NCI-H1436 (cell line): Measurements from ENCODE around the gene FGR.
"Not testable (repeated sequence)": the region's sequence is repeated elsewhere in the genome, so short reads cannot be mapped to it uniquely, and the experiment has no call there.

Experiments
- DNase-seq: peaks from one replicate; lab custom pipeline; 2025; lab: John Stamatoyannopoulos, UW

The FGR gene

DNA sequence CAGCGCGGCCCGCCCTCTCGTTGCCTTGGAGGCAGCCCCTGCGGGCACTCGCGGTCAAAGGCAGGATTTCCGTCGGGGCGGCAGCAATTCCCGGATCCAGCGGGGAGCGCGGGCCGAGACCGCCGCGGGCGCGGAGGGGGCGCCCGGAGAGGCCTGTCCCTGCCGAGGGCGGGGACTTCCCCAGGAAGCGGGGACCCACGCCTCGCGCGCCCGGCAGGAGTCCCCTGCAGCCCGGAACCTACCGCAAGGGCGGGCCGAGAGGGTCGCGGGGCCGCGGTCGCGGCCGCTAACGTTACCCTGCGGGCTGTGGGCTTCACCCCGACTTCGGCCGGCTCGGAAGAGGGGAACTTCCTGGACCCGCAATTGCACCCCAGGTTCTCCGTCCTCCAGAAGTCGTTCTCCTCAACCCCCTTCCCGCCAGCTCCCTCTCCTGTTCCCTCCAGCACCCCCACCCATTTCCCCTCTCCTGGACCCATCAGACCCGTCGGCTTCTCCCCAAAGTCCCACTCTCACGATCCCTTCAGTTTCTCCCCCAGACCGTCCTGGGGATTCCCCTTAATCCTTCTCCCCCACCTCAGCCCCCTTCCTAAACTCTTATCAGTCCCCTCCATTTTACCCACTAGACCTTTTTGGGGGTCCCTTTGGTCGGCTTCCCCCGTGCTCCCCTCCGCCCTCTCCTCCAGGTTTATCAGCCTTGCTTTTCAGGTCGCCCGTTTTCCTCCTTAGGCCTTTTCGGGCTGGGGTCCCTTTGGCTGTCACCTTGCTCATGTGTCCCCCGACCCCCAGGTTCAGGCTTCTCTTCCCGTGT is 604 bp downstream of the FGR start:
- DNase-seq, result no peak

DNA sequence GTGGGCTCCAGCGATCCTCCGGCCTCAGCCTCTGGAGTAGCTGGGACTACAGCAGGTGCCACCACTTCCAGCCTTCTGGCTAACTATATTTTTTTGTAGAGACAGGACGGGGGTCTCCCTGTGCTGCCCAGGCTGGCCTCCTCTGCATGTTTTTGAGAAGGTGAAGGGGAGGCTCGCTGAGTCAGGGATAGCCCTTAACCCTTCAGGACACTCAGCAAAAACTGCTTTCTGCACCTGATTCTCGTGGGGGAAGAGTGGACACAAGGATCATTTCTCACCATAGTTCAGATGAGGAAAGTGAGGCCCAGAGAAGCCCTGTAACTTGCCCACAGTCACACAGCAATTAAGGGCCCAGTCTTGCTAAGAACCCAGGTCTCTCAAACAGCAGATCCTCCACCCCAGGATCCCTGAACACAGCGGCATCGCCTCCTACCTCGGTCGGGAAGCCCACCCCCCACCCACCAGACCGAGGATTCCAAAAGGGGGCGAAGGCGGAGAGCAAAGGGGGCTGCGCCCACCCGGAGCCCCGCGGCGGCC is 1.3 kb downstream of the FGR start:
- DNase-seq, result no peak

DNA sequence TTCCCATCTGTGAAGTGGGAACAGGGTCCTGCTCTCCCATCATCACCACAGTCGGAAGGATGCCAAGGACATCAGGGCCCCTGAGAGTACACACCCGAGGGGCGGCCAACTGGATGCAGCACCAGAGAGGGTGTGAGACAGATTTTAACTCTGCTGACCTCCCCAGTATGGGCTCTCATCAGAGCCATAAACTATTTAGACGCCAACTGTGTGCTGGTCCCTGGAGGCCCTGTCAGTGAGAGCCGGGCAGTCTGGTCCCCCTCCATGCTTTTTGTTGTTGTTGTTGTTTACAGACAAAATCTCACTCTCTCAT is 1.7 kb downstream of the FGR start:
- DNase-seq, result no peak

DNA sequence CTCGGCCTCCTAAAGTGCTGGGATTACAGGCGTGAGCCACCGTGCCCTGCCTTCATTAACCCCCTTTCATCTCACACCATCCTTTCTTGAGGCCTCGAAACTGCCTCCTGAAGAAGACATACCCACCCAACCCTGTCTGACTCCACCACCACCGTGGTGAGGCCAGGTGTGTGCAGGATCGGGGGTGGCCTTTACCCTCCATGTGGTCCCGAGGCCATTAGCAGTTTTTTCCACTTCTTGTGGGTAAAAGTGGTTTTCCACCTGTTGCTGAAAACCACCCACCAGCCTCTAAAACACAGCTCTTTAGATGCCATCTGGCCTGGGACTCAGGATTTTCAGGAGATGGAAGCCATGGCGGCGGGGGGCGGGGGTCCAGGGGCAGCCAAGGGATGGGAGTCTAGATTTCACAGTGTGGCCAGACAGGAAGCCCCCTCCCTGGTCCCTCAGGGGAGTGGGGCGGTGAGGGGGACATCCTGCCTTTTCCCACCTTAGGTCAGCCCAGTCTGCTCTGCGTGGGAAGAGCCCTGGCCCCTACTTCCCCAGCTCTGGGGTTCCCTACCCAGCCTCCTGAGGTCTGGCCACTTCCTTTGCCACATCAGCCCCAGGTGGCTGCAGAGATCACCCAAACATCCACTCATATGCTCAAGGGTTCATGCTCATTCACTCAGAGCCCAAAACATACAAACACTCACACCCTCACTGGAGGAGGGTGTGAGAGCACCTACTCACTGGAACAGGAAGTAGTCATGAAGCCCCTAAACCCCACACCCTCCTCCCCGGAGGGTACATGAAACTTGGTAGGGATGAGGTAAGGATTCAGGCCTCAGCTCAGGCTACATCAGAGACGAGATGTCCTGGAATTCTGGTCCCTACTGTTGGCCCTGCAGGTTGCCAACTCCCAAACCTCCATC is 2.3 kb downstream of the FGR start:
- DNase-seq, result no peak

DNA sequence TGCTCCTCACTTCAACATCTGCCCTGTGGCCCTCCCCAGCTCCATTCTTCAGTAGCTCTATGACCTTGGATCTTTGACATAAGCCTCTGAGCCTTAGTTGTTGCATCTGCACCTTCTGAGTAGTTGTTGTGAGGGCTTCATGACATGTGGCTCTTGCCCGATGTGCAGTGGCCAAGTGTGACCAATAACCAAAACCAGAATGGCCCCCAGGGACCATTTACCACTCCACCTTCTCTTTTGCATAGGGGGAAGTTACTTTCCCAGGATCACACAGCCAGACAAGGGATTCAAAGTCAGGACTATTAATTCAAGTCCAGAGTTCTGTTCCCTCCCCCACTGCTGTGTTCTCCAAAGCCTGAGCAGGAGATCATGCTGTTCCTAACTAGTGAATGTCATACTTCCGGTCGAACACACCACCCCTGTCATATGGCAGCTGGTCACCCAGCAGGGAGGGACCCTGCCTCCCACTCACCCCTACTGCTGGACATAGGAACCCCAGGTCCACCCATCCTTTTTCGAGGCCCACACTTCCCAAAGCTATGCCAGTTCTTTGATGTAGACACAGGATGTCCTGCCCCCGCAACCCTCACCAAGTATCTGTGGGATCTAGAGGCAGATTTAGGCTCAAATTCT is 4.0 kb downstream of the FGR start:
- DNase-seq, result no peak

DNA sequence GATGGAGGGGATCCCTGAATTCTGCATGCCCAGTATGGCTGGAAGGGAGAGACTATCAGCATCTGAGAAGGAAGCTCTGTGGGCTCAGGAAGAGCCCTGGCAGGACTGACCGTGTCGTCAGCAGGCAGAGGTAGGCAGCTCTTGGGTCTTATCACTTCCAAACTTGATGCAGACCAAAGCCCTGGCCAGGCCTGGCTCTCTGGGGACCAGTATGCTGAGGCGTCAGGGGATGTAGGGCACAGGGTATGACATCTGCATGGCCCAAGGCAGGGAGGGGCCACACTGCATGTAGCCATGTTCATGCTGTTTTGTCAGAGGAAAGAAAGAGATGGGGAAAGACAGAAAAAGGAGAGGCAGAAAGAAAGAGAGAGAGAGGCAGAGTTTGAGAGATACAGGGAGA is 6.3 kb downstream of the FGR start:
- DNase-seq, result no peak

DNA sequence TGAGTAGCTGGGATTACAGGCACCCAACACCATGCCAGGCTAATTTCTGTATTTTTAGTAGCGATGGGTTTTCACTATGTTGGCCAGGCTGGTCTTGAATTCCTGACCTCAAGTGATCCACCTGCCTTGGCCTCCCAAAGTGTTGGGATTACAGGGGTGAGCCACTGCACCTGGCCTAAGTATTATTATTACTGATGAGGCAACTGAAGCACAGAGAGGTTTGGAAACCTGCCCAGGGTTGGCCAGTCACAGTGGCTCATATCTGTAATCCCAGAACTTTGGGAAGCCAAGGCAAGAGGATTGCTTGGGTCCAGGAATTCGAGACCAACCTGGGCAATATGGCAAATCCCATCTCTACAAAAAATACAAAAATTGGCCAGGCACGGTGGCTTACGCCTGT is 7.3 kb downstream of the FGR start:
- not testable (repeated sequence) for DNase-seq

DNA sequence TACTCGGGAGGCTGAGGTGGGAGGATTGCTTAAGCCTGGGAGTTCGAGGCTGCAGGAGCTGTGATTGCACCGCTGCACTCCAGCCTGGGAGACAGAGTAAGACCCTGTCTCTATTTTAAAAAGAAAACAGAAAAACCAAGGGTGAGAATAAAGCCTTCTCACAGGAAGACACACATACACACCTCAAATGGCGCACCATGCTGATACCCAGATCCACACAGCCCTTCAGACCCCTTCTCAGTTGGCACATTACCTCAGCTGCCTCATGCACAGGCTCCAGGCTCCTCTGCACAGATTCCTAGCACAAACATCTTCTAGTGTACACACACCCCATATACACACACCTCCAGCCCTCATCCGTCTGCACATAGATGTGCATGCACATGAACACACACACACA is 7.9 kb downstream of the FGR start:
- no peak for DNase-seq

DNA sequence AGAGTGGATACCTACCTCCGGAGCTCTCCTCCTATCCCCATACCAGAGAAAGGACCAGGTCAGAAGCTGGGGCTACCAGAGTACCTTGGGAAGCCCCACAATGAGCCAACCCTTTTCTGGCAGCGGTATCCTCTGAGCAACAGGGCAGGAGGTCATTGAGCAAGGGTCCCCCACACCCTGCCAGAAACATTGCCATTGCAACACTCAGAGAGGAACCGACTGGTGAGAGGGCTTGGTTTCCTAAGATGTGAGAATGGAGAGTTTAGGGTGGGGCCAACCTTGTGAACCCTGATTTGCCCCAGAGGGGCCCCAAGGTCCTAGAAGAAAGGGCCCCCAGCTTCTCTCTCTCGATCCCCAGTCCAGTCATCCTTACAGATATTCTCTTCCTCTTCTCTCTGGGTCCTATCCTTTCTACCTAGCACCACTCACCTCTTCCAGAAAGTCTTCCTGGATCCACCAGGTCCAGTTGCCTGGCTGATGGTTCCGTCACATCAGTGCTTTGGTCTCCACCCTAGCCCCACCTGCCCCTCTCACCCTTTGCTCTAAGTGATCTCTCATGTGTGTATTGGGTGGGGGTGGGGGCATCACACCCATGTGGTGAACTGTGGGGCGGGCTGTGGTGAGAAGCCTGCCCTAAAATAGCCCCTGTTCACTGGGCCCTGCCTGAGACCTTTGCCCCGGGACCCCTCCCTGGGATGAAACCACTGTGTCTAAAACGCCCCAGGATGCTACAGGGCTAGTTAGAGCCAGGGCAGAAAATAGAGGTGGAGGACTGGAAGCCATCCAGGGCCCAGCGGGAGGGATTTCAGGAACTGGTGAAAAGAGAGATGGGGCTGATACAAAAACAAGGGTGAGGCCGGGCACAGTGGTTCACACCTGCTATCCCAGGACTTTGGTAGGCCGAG is 8.7 kb downstream of the FGR start:
- no peak for DNase-seq

DNA sequence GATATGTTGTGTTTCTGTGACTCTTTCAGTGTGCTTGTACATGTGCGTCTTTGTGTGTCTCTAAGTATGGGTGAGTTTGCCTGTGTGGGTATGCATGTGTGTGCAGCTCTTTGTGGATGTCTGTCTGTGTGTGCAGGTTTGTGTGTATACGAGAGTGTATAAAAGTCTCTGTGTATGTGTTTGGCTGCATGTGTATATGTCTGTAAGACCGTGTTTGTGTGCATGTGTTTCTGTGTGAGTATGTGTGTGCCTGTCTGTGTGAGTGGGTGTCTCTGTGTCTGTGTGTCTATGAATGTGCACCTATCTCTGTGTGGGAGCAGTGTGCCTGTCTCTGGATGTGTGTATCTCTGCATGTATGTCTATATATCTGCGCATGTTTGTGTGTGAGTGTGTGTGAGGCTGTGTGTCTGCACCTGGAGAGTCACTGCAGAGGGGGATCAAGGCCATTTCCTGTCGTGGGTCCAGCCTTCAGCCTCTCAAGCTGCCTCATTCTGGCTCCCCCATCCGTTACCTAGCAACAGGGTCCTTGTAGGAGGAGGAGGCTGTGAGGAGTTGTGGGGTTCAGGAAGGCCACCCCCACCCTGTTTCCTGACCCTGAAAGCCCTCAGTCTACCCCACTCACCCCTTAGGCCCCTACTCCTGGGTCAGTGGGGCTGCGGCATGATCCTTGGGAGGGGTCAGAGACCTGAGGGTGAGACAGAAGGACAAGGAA is 10.4 kb downstream of the FGR start:
- DNase-seq, result peak; percentile 28

DNA sequence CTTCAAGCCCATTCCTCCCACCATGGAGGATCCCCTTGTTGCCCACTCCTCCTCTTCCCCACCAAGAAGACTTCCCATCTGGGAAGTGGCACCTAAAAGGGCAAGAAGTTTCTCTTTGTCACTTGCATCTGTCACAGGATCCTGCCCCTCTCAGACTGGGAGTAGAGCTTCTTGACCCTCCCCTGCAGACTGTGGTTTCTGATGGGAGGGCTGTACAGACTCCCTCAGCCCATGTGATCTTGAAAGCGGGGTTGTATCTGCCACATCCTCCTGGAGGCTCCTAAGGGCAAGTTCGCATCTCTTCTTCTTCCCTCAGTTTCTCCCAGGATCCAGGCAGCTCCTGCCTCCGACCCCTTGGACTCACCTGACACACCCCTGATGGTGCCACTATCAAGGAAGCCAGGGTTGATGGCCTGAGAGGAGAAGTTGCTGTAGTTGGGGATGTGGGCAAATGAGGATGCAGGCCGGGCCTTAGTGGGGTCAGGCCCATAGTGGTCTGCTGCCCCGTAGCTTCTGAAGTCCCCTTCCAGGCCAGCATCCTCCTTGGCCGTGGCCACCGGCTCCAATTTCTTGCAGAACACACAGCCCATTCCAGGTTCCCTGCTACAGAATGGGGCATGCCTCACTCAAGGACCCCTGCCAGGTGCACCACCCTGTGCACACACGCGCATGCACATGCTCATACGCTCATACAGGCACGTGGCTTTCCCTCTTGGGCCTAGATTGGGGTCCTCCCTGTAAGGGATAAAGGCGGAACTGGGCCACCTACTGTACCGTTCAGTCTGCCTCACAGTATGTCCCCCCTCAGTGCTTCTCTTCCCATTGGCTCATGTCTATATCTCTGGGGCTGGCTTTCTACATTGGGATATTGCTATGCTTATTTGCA is 11.4 kb downstream of the FGR start:
- DNase-seq, result no peak

DNA sequence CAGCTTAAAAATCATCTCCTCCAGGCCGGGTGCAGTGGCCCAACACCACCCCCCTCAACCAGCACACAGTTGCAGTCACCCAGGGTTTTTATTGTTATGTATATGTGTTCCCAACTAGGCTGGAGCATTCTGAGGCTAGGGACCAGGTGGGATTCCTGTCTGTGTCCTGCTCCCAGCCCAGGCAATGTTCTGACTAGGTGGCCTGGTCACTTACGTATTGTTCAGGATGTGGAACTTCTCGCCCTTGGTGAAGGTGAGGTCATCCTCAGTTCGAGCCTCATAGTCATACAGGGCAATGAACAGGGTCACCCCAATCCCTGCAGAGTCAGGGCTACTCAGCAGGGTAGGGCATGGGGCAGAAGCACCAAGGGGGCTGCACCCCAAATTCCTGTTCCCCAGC is 12.2 kb downstream of the FGR start:
- no peak for DNase-seq

DNA sequence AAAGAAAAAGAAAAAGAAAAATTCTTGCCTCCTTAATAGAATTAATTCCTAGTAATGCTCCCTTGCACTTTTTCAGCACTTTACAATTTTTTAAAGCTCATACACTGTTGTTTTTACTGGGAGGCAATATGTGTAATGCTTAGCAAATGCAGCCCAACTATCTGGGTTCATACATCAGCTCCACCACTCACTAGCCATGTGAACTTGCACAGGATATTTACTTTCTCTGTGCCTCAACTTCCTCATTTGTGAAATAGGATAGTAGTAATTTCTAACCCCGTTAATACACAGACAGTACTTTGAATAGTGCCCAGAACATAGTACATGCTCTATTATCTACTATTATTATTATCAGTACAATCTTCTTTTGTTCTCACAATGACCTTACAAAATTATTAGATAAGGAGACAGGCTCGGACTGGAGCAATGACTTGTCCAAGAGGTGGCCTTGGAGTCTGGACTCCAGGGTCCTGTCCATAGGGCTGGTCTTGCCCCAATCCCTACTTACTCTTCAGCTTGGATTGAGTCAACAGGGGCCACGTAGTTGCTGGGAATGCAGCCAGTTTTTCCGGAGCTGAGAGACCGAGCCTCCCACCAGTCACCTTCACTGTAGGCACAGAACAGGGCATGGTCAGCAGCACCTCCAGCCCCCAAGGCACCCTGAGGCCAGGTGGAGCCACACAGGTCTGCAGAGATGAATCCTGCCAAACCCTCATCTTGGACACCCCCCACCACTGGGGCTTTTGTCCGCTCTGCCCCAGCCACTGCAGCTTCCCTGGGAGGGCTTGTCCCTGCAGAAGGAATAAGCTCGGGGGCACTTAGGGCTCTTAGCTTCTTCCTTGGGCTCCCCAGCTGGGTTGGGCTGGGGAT is 13.7 kb downstream of the FGR start:
- DNase-seq, result no peak

DNA sequence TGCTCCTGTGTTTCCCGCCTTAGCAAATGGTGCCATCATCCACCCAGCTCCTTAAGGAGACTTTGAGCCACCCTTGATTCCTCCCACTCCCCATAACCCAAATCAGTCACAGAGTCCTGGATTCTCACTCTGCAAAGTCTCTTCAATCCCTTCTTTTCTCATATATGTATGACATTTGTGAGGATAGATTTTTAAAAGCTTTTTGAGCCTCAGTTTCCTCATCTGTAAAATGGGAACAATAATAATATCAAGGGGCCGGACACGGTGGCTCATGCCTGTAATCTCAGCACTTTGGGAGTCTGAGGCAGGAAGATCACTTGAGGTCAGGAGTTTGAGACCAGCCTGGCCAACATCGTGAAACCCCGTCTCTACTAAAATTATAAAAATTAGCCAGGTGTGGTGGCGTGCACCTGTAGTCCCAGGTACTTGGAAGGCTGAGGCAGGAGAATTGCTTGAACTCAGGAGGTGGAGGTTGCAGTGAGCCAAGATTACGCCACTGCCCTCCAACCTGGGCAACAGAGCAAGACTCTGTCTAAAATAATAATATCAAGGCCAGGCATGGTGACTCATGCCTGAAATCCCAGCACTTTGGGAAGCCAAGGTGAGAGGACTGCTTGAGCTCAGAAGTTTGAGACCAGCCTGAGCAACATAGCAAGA is 15.1 kb downstream of the FGR start:
- DNase-seq, result not testable (repeated sequence)

DNA sequence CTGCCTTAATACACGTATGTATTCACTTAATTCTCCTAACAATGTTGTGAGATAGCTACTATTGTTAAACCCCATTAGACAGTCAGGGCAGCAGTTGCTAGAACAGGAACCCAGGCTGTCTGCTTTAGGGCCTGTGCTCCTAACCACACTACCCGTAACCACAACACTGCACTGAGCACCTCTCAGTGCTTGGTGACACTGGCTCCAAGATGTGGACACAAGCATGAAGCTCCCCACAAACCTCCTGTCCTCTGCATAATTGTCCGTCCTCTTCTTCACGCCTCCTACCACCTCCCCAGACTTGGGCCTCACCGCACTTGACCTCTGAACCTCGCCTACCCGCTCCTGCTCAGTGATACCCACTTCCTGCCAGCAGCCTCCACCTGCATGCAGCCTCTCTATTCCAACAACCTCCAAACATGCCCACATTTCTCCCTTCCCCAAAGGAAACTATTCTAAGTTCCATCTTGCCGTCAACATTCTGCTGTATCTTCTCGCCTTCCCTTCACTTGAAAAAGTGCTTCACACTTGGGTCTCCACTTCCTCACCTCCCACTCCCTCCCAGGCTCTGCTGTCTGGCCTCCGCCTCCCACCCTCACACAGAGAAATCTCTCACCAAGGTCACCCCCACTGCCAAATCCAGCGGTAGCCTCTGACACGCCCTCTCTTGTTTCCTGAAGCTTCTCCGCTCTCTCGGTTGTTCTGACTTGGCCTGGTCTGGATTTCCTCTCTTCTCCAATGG is 16.5 kb downstream of the FGR start:
- no peak for DNase-seq

DNA sequence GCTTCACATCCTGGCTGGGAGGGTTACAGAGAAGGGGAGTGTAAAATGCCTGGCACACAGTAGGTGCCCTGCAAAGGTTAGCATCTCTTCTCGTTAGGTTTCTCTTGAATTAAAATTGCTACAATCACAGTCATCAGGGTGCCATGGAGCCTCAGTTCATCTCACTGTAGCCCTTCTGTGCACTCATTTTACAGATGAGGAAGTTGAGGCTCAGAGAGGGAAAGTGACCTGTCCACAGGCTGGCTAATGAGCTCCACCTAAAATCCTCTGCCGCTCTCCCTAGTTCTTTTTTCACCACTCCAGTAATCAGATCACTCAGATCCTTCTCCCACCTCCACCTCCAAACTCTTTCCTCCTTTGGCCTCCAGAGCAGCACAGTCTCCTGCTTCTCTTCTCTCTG is 17.6 kb downstream of the FGR start:
- no peak for DNase-seq

DNA sequence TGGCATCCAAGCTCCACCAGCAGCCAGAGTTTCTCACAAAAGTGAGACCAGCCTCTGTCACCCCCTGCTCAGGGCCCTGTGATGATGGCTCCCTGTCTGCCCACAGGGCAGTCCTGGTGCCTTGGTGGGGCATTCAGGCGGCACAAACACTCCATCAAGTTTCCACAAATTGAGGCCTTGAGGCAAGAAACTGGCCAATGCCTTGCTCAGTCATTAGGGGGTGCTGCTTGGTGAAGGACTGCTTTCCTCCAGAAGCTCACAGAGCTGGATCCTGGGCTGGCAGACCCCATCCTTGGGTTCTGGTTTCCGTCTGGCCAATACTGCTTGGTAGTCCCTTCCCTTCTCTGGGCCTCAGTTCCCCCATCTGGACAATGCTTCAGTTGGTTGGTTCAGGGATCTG is 18.5 kb downstream of the FGR start:
- no peak for DNase-seq
